CD14-positive monocyte (primary cell): Measurements from ENCODE around the gene DNAAF5. TPM values are rescaled to one million over a fixed set of nuclear protein-coding genes. Genes with fewer than 3 reads are reported as not detected.

Source experiments
- DNase-seq, 3 donors: peaks; one replicate each; pipeline ENCODE4 v3.0.0-alpha.2; 2011 to 2022
- H2AFZ ChIP-seq: 2 replicates; pipeline ENCODE4 v1.6.0; 2012; ENCODE audit warnings: mild to moderate bottlenecking, low read depth, low read length, inconsistent platforms; ENCODE audit not compliant: insufficient read depth, poor library complexity, severe bottlenecking
- H3K27ac ChIP-seq, 2 donors: 1 replicate in 1 of 2; 2 replicates in 1 of 2; pipeline ENCODE4 v1.5.1; 2012 to 2013; ENCODE audit warnings: low read length in 2 of 2, control low read depth in 1 of 2, inconsistent platforms in 1 of 2, low read depth in 1 of 2, mild to moderate bottlenecking in 1 of 2
- H3K27me3 ChIP-seq, 2 donors: one replicate each; pipeline versions ENCODE4 v1.6.0 to v1.6.1; 2011 to 2013; ENCODE audit warnings: low read length in 2 of 2; ENCODE audit not compliant: control insufficient read depth in 2 of 2, insufficient read depth in 2 of 2
- H3K36me3 ChIP-seq, 2 donors: replicated peaks in 1 of 2; 1 replicate in 1 of 2; 2 replicates in 1 of 2; pipeline versions ENCODE4 v1.5.1 to v1.6.1; 2012 to 2013; ENCODE audit warnings: low read length in 2 of 2, control low read depth in 1 of 2, inconsistent platforms in 1 of 2, mild to moderate bottlenecking in 1 of 2; ENCODE audit not compliant: insufficient read depth in 2 of 2, control insufficient read depth in 1 of 2
- H3K4me1 ChIP-seq, 2 donors: 1 replicate in 1 of 2; 2 replicates in 1 of 2; pipeline versions ENCODE4 v1.5.1 to v1.6.1; 2012 to 2013; ENCODE audit warnings: low read length in 2 of 2, control low read depth in 1 of 2, inconsistent platforms in 1 of 2, mild to moderate bottlenecking in 1 of 2, moderate library complexity in 1 of 2; ENCODE audit not compliant: insufficient read depth in 2 of 2, control insufficient read depth in 1 of 2
- H3K4me2 ChIP-seq: replicated peaks from 2 replicates; pipeline ENCODE3; 2012; ENCODE audit warnings: low read length, moderate library complexity, mild to moderate bottlenecking; ENCODE audit not compliant: poor library complexity, severe bottlenecking; ENCODE audit errors: extremely low read depth
- H3K4me3 ChIP-seq, 3 experiments: fragments of 200-600 bp in 1 of 3; sonication (generic) in 1 of 3; replicated peaks in 1 of 3; 1 replicate in 2 of 3; 2 replicates in 1 of 3; pipeline ENCODE4 v1.5.1; 2011 to 2013; ENCODE audit warnings: low read length in 3 of 3, mild to moderate bottlenecking in 3 of 3, control low read depth in 2 of 3, low read depth in 2 of 3, inconsistent platforms in 1 of 3, moderate library complexity in 1 of 3
- H3K79me2 ChIP-seq: 2 replicates; pipeline ENCODE4 v1.6.0; 2012; ENCODE audit warnings: mild to moderate bottlenecking, control low read depth, inconsistent platforms, low read length, moderate library complexity; ENCODE audit not compliant: insufficient read depth
- H3K9ac ChIP-seq: 2 replicates; pipeline ENCODE4 v1.6.0; 2017; ENCODE audit warnings: low read length, mild to moderate bottlenecking; ENCODE audit not compliant: insufficient read depth, poor library complexity, severe bottlenecking
- H3K9me3 ChIP-seq, 2 donors: replicated peaks in 1 of 2; 1 replicate in 1 of 2; 2 replicates in 1 of 2; pipeline versions ENCODE4 v1.5.1 to v1.6.1; 2012 to 2013; ENCODE audit warnings: low read length in 2 of 2, control low read depth in 1 of 2; ENCODE audit not compliant: control insufficient read depth in 1 of 2, insufficient read depth in 1 of 2
- H4K20me1 ChIP-seq: 2 replicates; pipeline ENCODE4 v1.6.0; 2012; ENCODE audit warnings: mild to moderate bottlenecking, low read length, control low read depth, moderate library complexity; ENCODE audit not compliant: insufficient read depth
- H3K27ac Mint-ChIP-seq, 7 donors: one replicate each; pipeline ENCODE4 v1.8.0; 2020; ENCODE audit warnings: mild to moderate bottlenecking in 7 of 7, mixed read lengths in 7 of 7, moderate library complexity in 6 of 7, inconsistent platforms in 2 of 7
- H3K27me3 Mint-ChIP-seq, 3 donors: one replicate each; pipeline ENCODE4 v1.8.0; 2021 to 2022; ENCODE audit warnings: low read depth in 3 of 3, mild to moderate bottlenecking in 3 of 3, mixed read lengths in 3 of 3, moderate library complexity in 3 of 3, inconsistent platforms in 1 of 3
- H3K36me3 Mint-ChIP-seq, 2 donors: one replicate each; pipeline ENCODE4 v1.8.0; 2020; ENCODE audit warnings: mixed read lengths in 2 of 2, inconsistent platforms in 1 of 2, mild to moderate bottlenecking in 1 of 2
- H3K4me1 Mint-ChIP-seq: one replicate; pipeline ENCODE4 v1.8.0; 2020; ENCODE audit warnings: mild to moderate bottlenecking, mixed read lengths
- H3K4me3 Mint-ChIP-seq, 2 donors: one replicate each; pipeline ENCODE4 v1.8.0; 2020; ENCODE audit warnings: mild to moderate bottlenecking in 2 of 2, mixed read lengths in 2 of 2, moderate library complexity in 1 of 2
- H3K9me3 Mint-ChIP-seq, 7 donors: one replicate each; pipeline ENCODE4 v1.8.0; 2020 to 2022; ENCODE audit warnings: mixed read lengths in 7 of 7, mild to moderate bottlenecking in 6 of 7, moderate library complexity in 6 of 7, inconsistent platforms in 2 of 7
- WGBS: methylation state at CpG from one replicate; pipeline ENCODE4 v1.1.5; 2013; ENCODE audit warnings: missing lambda C conversion rate; ENCODE audit not compliant: insufficient coverage; 5-methylcytosine and 5-hydroxymethylcytosine counted together
- intact Hi-C, 2 donors: fragments of 100-400 bp; cut with micrococcal nuclease; formaldehyde crosslinking; loops; one replicate each; pipeline versions ENCODE4 v1.15.0 to v1.15.1; 2023
- polyA plus RNA-seq, 3 donors: library from polyadenylated mRNA; depleted of rRNA in 1 of 3; unstranded in 2 of 3; stranded (reverse) in 1 of 3; fragments of 300-500 nt in 2 of 3; fragments of >200 nt in 1 of 3; fragmentation: Illumina TruSeq in 2 of 3; gene quantifications; 1 replicate in 2 of 3; 2 replicates in 1 of 3; pipeline ENCODE4 v1.2.3, GENCODE V29; 2012 to 2021
- TF ChIP-seq, protein P1 (sequence below): fragments of 200-600 bp; IDR thresholded peaks from one replicate; pipeline ENCODE4 v1.8.0; 2022; ENCODE audit warnings: antibody characterized with exemption, mild to moderate bottlenecking

The DNAAF5 gene
- polyA plus RNA-seq, 3 donors = 1.2 to 9.6 (median 2.0) TPM

DNA sequence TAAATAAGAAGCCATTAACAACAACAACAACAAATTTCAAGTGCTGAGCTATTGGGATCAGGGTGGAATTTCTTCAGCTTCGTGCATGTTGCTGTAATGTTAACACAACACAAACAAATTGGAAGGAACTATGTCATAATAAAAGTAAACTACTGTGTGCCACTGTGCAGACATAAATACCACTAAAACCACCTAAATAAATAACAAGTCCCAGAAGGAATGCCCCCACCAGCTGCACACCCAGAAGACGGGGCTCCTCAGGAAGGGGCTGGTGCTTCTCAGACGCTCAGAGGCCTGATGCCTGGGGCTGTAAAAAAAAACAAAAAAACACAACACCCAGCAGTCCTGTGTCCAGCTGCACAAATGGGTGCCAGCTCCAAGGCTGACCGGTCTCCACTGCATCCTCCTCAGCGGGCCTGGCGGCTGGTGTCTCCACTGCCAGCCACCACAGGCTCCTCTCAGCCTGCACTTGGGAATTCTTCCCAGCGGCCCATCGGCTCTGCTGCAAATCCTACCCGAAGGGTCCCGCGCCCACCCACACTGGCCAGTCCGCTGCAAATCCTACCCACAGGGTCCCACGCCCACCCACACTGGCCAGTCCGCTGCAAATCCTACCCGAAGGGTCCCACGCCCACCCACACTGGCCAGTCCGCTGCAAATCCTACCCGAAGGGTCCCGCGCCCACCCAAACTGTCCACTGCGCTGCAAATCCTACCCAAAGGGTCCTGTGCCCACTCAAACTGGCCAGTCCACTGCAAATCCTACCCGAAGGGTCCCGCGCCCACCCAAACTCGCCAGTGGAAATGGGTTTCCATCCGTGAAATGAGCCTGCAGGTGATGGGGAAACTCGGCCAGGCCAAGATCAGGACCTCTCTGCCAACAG, 35.8 kb upstream of the DNAAF5 start:
- whole genome bisulfite sequencing = 98% methylated on average over 16 of the region's 27 CpGs
- Mint-ChIP-seq H3K27me3 (peaks cover 1 to 3% (median 3%) of the 10 kb centered on the region in 3 donors), H3K27ac (peak overlapping the region in 2 of 7 donors; percentile 1 to 69), H3K9me3 (peaks cover 37 to 93% (median 82%) of the 10 kb centered on the region in 7 donors), H3K4me1 (no peaks in the 10 kb centered on the region), H3K36me3 (no peaks in the 10 kb centered on the region), H3K4me3 (no peak overlapping the region)
- intact Hi-C loops = no loop called here
- Histone ChIP-seq H3K36me3 (no peaks in the 10 kb centered on the region), H3K9ac (no peak overlapping the region), H3K79me2 (no peaks in the 10 kb centered on the region), H3K27me3 (no peaks in the 10 kb centered on the region), H2AFZ (no peak overlapping the region), H4K20me1 (no peaks in the 10 kb centered on the region), H3K4me1 (no peaks in the 10 kb centered on the region), H3K9me3 (peaks cover 35 to 73% of the 10 kb centered on the region in 2 donors), H3K27ac (no peak overlapping the region), H3K4me3 (no peak overlapping the region), H3K4me2 (no peak overlapping the region)
- no peak for DNase-seq
- TF ChIP-seq, protein P1, sequence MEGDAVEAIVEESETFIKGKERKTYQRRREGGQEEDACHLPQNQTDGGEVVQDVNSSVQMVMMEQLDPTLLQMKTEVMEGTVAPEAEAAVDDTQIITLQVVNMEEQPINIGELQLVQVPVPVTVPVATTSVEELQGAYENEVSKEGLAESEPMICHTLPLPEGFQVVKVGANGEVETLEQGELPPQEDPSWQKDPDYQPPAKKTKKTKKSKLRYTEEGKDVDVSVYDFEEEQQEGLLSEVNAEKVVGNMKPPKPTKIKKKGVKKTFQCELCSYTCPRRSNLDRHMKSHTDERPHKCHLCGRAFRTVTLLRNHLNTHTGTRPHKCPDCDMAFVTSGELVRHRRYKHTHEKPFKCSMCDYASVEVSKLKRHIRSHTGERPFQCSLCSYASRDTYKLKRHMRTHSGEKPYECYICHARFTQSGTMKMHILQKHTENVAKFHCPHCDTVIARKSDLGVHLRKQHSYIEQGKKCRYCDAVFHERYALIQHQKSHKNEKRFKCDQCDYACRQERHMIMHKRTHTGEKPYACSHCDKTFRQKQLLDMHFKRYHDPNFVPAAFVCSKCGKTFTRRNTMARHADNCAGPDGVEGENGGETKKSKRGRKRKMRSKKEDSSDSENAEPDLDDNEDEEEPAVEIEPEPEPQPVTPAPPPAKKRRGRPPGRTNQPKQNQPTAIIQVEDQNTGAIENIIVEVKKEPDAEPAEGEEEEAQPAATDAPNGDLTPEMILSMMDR = no peak

DNA sequence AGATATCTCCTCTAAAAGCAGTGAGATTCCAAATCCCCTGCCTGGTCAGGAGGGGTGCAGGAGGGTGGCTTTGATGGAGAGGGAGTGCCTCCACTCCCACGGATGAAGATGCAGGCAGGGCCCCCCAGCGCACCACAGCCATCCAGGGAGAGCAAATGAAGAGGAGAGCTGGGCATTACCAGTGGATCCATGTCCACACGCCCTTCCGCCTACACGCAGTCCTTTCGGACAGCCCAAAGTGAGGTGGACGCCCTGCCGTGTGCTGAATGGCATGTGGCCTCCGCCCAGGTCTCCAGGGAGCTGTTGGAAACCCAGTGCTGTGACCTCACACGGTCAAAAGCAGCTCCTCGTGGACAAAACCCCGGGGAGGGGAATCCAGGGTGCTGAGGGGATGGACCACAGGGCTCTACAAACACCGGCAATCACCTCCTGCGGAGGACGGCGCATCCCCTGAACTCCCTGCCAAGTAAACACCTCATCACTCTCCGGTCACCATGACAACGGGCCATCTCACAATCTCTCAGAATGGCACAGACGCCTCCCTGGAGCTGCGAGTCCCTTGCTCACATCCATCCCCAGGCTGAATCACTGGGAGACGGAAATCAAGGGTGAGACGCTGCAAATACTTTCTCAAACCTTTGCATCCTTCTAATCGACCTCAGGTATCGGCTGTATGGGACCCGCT, 35.0 kb upstream of the DNAAF5 start:
- H2AFZ ChIP-seq = no peak overlapping the region
- H3K79me2 ChIP-seq = no peaks in the 10 kb centered on the region
- H3K36me3 Mint-ChIP-seq = no peaks in the 10 kb centered on the region
- WGBS = 97% methylated on average over 20 of the region's 25 CpGs
- no peak for DNase-seq
- H3K9me3 Mint-ChIP-seq = peaks cover 32 to 91% (median 75%) of the 10 kb centered on the region in 7 donors
- no peaks in the 10 kb centered on the region for H3K36me3 ChIP-seq
- H3K4me3 Mint-ChIP-seq = no peak overlapping the region
- peaks cover 1 to 4% (median 3%) of the 10 kb centered on the region in 3 donors for H3K27me3 Mint-ChIP-seq
- no peaks in the 10 kb centered on the region for H3K4me1 Mint-ChIP-seq
- H3K4me3 ChIP-seq = no peak overlapping the region
- no peak overlapping the region for H3K9ac ChIP-seq
- no peak overlapping the region for H3K27ac ChIP-seq
- H4K20me1 ChIP-seq = no peaks in the 10 kb centered on the region
- no peaks in the 10 kb centered on the region for H3K4me1 ChIP-seq
- intact Hi-C loops = no loop called here
- H3K27ac Mint-ChIP-seq = peak overlapping the region in 2 of 7 donors; percentile 1 to 69
- H3K9me3 ChIP-seq = peaks cover 35 to 68% of the 10 kb centered on the region in 2 donors
- TF ChIP-seq, protein P1 = no peak
- no peaks in the 10 kb centered on the region for H3K27me3 ChIP-seq
- H3K4me2 ChIP-seq = no peak overlapping the region
